GM18858 (cell line): ENCODE measurements around the gene SLC6A7.
"Not testable (repeated sequence)": the region's sequence is repeated elsewhere in the genome, so short reads cannot be mapped to it uniquely, and the experiment has no call there.

ENCODE experiments used
- ATAC-seq: cut with Tn5 transposase; IDR thresholded peaks from one replicate; pipeline ENCODE4 v1.9.1; 2021; ENCODE audit not compliant: unreplicated experiment

The SLC6A7 gene

DNA sequence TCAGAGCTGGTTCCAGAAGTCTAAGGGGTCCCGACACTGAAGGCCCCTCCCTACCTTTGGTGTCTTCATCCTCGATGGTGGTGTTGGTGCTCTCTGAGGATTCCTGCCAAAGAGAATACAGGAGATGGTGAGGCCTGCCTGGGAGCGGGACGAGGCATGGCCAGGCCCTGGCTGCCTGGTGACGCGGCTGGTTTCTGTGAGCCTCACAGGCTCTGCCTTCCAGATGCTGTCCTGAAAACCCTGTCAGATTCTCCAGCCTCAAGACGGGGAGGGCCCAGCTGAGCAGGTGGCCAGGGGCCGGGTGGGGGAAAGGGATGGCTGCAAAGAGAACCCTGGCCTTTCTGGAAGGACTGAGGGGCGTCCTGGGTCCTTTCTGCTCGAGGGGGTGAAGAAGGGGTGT, 48.8 kb downstream of the SLC6A7 start:
- ATAC-seq, result no peak

DNA sequence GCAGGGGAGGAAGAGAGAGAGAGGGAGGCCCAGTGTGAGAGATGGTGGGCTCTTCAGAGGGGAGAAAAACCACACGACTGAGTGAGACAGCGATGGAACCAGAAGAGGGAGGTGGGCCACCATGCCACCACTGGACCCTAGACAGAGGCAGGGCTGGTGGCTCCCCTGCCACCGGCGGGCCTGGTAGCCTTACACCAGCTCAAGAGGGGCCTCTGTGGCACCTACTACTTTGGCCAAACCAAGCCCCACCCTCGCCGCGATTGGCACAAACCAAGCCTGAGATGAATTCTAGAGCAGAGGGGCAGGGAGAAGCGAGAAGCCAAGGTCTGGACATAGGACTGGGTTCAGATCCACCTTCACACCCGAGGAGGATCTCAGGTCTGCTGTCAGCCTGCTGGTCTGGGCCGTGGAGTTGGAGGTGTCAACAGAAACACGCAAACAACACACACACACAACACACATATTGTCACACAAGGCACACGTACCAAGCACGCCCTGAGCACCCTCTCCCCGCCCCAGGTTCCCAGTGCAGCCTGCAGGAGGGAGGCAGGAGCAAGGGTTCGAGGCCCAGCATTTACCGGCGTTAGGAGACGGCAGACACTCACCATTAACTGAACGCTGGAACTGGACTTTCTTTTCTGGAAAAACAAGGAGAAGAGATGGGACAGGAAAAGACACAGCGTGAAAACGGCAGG, 49.4 kb downstream of the SLC6A7 start:
- ATAC-seq, result no peak

DNA sequence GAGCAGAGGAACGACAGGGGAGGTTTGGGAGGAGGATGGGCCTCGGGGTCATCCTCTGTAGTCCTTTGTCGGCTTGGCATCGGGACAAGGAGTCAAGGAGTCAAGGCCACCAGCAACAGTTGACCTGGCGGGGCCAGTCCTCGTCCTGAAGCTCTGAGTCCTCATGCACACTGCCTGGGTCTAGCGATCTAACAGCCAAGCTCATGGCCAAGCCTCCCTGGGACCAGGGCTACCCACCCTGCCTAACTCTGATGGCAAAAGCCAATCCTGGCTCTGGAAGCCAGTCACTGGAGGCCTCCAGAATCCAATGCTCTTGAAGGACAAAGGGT, 49.9 kb downstream of the SLC6A7 start:
- no peak for ATAC-seq

DNA sequence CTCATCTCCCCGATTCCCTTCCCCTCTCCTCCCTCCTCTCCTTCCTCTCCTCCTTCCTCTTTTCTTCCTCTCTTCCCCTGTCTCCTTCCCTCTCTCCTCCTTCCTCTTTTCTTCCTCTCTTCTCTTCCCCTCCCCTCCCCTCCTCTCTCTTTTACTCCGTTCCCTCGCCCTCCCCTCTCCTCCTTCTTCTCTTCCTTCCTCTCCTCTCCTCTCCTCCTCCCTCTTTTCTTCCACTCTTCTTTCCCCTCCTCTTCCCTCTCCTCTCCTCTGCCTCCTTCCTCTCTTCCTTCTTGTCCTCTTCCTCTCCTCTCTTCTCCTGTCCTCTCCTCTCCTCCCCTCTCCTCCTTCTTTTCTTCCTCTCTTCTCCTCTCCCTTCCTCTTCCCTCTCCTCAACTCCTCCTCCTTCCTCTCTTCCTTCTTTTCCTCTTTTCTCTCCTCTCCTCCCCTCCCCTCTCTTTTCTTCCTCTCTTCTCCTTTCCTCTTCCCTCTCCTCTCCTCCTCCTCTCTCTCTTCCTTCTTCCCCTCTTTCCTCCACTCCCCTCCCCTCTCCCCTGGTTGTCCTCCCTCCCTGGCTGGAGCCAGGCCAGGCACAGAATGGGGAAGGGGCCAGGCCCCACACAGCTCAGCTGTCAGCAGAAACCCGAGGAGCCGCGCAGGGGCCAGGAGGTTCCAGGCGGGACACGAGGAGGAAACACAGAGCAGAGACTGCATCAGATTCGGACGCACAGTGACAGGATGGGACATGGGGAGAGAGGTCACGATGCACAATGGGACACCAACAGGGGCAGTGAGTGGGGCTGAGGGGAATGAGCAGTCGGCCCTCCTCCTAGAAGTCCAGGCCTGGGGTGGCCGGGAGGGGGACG, 51.7 kb downstream of the SLC6A7 start:
- ATAC-seq, result no peak

DNA sequence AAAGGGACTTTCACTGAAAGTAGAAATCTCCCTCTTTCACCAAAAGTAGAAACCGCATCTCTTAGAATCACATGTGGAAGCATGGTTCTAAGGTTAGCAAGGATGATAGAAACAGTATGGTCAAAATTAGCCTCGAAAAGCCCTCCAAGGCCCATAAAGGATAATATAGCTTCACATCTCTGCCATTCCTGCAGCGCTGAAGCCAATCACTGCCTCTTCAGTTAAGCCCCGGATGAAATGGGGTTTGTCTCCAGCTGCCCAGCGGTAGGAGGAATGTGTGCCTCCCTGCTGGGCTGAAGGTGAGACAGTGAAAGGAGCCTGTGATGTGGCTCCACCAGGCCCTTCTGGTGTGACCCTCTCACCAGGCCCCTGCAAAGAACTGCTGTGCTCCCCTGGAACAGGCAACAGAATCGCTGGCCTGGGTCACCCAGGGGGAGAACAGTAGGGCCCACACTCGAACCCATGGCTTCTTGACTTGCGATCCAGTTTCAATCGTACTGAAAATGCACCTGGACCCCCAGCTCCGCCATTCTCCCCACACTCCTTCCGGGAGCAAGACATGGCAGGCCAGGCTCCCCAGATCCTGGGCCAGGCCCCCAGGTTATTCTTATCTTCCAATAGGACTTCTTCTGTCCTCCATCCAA, 52.5 kb downstream of the SLC6A7 start:
- no peak for ATAC-seq

DNA sequence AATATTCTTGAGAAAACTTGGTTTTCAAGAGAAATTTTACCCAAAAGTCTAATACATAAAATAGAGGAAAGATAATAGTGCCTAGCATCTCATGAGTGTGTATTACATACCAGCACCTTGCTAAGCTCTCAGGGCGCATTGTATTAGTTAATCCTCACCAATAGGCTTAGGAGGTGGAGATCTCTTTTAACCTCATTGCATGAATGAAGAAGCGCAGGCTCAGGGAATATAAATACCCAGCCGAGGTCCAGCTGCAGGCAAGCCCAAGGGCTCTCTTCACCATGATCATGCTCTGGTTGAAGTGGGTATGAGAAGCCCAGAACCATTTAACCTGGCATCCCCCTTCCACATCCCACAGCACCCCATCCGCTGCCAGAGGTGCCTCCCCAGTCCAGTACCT, 53.7 kb downstream of the SLC6A7 start:
- ATAC-seq, result no peak

DNA sequence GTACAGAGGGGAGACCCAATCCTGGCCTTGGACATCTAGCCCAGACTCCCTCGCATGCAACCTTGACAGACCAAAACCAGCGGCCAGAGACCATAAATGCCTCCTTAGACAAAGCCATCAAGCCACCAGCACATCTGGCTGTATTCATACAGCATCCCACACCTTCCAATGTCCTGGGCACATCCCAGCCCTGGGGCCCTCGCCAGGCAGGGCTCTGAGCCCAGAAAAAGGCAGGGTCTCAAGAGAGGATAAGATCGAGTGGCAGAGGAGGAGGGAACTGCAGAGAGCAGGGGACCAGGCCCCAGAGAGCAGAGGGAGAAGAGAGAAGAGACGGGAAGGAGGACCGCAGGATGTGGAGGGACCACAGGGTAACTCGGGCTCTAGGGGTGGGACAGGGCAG, 54.3 kb downstream of the SLC6A7 start:
- no peak for ATAC-seq

DNA sequence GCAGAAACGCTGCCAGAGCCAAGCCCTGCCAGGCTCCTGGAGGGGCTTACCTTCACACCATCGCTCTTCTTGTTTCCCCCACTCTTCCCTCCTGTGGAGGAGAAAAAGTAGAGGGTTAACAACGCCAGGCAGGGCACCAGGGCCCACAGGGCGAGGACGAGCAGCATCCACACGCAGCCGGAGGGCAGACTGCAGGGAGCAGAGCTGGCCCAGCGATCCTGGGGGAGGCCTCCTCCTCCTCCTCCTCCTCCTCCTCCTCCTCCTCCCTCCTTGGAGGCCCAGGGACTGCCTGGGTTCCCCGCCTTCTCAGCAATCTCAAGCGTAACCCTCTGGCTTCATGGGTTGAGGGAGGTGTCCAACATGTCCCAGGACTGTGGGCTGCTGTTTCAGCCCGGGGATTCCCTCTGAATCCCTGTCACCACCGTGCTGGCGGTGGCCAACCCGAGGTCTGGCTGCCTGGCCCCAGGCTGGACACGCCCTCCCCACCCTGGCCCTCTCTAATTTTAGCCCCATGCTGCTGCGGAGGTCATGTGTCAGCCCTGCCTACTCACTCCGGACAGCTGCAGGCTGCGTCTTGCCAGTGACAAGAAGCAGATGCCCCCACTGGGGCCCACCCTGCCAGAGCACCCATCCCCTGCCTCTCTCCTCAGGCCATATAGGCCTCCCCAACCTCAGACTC, 55.4 kb downstream of the SLC6A7 start:
- no peak for ATAC-seq

DNA sequence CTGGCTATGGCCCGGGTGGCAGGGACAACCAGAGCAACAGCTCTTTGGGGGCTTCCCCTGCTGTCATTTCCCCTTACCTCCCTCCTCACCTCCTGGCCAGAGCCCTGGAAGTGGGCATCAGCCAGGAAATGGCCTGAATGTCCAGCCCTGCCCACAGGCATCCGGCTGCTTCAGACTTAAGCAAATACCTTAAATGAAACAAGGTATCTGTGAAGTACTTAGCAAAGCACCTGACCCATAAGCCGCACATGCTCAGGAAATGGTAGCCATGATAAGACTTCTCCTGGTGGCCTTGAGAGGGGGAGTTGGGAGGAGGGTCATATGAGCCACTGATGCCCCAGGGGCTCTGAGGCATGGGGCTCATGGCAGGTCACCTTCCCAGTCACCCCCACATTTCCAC, 55.9 kb downstream of the SLC6A7 start:
- ATAC-seq, result no peak

DNA sequence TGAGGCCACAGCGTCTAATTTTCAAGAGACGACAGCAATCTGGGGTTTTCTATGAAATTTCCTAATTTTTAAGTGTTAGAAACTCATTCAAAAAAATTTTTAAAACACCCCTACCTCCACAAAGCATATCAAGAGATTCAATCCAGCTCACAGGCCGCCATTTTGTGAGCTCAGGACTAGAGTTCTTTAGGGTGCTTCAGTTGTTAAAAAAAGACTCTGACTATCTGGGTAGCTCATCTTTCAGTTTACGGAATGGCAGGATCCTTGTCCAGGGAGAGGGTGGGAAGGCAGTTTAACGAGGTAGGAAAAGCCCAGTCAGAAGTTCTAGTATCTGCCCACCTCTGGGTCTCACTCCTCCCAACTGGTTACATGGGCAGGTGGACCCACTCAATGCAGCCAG, 56.6 kb downstream of the SLC6A7 start:
- no peak for ATAC-seq

DNA sequence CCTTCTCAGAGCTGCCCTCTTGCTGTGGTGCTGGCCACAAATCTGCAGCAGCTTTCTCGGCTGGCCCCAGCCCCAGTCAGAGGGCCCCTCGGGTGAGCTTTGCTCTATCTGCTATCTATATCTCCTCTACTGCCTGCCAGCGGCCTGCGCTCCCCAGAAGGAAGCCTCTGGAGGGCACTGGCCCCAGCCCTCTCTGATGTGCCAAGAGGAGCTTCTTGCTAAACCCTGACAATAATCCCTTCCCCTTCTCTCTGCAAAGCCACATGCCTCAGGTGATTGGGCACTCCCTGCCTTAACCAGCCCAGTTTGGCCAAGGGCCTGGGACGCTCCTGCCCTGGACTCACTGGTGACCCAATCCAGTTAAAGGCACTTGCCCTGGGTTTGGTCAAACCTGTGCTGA, 57.0 kb downstream of the SLC6A7 start:
- no peak for ATAC-seq

DNA sequence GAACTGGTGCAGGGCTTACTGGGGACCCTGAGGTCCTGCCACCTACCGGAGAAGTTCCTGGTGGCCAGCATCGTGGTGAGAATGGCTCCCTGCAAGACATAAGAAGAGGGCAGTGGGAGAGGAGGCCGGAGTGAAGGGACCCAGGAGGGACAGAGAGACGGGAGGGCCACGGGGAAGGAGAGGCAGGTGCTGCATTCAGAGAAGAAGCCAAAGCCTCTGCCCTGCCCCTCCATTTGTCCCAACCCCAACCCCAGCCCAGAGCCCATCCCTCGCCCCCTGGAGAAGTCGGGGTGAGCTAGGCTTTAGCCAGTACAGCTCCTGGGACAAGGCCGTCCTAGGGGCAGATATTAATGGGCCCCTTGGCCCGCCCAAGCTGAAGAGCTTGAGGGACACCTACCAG, 57.9 kb downstream of the SLC6A7 start:
- ATAC-seq, result no peak

DNA sequence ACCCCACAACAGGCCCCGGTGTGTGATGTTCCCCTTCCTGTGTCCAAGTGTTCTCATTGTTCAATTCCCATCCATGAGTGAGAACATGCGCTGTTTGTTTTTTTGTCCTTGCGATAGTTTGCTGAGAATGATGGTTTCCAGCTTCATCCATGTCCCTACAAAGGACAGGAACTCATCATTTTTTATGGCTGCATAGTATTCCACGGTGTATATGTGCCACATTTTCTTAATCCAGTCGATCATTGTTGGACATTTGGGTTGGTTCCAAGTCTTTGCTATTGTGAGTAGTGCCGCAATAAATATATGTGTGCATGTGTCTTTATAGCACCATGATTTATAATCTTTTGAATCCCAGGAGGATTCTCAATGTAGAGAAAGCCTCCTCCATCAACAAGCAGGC, 58.6 kb downstream of the SLC6A7 start:
- not testable (repeated sequence) for ATAC-seq

DNA sequence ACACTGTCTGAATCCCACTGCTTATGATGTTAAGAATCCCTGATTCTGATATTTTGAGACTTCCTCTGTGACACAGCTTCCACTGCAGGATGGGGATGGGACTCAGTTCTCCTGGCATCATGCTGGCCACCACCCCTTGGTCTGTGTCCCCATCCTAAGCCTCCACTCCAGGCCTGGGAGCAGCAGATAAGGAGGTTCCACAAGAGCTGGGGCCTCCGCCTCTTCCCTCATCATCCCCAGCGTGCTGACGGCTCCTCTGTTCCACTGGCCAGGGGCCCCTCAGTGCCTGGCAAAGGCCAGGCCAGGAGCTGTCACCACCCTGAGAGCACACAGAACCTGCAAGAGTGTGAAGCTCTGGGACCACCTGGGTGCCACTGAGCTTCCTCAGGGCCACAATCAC, 59.1 kb downstream of the SLC6A7 start:
- ATAC-seq, result no peak

DNA sequence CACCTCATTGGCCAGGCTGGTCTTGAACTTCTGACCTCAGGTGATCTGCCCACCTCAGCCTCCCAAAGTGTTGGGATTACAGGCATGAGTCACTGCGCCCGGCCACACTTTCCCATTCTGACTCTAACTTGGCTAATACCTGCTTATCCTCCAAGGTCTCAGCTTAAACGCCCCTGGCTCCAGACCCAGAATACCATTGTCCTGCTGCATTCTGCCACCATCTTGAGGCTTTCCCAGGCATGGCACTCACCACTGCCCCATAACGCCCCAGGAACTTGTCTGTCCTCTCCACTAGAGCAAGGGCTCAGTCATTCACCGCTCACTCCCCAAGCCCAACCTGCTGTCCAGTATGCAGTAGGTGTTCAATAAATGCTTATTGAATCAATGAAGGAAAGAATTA, 59.9 kb downstream of the SLC6A7 start:
- no peak for ATAC-seq

DNA sequence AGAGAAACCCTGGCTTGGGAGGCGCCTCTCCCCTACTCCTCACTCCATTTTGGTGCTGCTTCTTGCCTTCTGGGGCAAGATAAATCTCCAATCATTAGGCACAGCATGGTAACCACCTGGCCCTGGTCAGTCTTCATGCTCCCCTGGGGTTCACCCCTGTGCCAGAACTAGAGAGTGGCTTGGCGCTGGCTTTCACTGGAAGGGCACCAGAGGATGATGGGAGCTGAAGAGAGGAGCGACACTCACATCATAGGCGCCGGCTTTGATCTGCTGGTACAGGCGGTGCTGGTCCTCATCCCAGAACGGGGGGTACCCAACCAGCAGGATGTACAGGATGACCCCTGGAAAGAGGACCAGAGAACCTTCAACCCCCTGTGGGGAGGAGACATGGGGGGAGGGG, 61.6 kb downstream of the SLC6A7 start:
- ATAC-seq, result no peak

DNA sequence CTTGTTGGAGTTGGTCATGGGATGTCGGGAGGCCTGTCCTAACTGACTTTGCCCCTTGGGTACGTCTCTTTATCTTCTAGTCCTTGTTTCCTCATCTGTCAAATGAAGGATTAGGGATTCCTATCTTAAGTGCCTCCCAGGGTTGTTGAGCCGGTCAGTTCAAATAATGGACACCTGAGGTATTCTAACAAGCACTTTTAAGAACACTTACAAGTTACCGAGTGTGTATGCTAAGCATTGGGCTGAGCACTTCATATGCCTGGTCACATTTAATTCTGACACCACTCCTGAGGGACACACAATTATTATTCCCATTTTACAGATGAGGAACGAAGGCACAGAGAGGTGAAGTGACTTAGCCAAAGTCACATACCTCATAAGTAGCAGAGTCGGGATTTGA, 62.6 kb downstream of the SLC6A7 start:
- no peak for ATAC-seq

DNA sequence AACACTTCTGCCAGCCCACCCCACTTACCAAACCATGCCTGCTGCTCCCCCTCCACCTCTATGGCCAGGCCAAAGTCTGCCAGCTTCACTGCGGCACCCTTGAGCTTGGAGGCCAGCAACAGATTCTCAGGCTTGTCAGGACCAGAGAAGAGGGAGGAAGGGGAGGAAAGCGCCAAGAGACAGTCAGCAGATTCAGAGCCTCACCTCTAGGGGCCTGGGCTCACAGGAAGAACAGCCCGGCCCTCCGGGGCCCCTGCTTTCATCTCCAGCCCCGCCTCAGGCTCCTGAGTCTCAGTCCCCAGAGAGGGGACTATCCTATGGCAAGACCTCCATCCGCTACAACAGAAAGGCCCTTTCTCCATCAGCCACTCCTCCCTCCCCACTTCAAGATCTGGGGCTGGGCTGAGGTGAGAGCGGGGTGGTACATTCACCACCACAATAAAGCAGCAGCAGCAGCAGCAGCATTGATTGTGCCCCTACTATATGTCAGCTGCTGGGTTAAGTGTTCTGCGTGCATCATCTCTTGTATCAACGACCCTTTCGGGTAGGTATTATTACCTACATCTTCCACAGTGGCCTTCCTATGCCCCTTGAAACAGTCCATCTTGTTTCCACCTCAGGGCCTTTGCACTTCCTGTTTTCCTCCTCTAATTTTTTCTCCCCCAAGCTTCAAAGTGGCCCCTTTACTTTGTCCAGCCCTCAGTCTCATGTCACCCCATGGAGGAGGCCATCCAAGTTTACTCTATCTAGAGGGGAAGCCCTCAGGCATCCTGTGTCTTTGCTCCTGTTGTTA, 63.8 kb downstream of the SLC6A7 start:
- ATAC-seq, result no peak

DNA sequence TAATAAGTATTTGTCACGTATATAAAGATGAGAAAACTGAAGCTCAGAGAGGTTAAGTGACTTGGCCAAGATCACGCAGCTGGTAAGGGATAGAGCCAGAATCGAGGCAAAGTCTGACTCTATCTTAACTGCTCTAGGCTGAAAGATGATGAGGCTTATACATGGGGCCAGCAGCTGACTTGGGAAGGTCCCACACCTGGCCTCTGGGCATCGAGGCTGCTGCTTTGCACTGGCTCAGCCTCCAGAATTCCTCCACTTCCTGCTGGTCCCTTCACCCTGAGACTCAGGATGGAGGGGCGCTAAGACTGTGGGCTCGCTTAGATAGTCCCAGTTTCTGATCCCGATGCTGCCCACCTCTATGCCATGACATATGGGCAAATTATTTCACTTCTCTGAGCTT, 64.5 kb downstream of the SLC6A7 start:
- no peak for ATAC-seq

DNA sequence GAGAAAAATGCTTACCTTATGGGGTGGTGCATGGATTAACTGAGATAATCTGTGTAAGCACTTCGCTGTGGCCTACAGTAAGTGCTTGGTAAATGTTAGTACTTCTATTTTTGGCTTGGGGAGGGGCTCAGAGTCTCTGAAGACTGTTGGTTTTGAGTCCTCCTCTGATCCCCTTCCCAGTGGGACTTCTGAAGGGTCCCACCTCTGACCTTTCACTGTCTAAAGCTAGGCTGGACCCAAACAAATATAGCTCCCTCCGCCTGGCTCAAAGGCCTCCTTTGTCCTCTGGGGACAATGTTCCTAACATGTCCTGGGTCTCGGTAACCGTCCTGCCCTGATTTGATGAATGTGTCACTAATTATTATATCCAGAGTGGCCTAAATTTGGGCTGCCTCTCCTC, 64.9 kb downstream of the SLC6A7 start:
- ATAC-seq, result no peak
